Keratinocyte (primary cell): Measurements from ENCODE around the gene PRDM11. TPM values are rescaled to one million over a fixed set of nuclear protein-coding genes. Genes with fewer than 3 reads are reported as not detected.

Experiments used
- DNase-seq: peaks from one replicate; pipeline ENCODE4 v3.0.0-alpha.2; 2011; ENCODE audit warnings: low read depth, missing footprints, low spot score
- FAIRE-seq: peaks from 2 replicates; lab custom pipeline; 2011; peaks lifted over from hg19 to GRCh38; lab: Jason Lieb, UNC
- H2AFZ ChIP-seq: 2 replicates; pipeline ENCODE4 v1.6.0; 2012; ENCODE audit warnings: low read length, control low read depth, inconsistent platforms; ENCODE audit not compliant: control insufficient read depth
- H3K27ac ChIP-seq: 2 replicates; pipeline ENCODE4 v1.5.1; 2011; ENCODE audit warnings: low read length; ENCODE audit not compliant: control insufficient read depth, insufficient read depth
- H3K27me3 ChIP-seq: 3 replicates; pipeline ENCODE4 v1.6.0; 2011; ENCODE audit warnings: low read length; ENCODE audit not compliant: control insufficient read depth, insufficient read depth; ENCODE audit errors: extremely low read depth
- H3K36me3 ChIP-seq, 2 experiments: 2 replicates in 1 of 2; 3 replicates in 1 of 2; pipeline ENCODE4 v1.5.1; 2011; ENCODE audit warnings: low read length in 2 of 2, mild to moderate bottlenecking in 1 of 2; ENCODE audit not compliant: control insufficient read depth in 2 of 2, insufficient read depth in 2 of 2; ENCODE audit errors: extremely low read depth in 1 of 2
- H3K4me1 ChIP-seq: 3 replicates; pipeline ENCODE4 v1.5.1; 2011; ENCODE audit warnings: low read length; ENCODE audit not compliant: control insufficient read depth, insufficient read depth; ENCODE audit errors: extremely low read depth
- H3K4me2 ChIP-seq: 3 replicates; pipeline ENCODE4 v1.6.0; 2011; ENCODE audit warnings: low read depth, low read length; ENCODE audit not compliant: control insufficient read depth, insufficient read depth; ENCODE audit errors: extremely low read depth
- H3K4me3 ChIP-seq, 3 experiments: fragments of 200-600 bp in 1 of 3; sonication (generic) in 1 of 3; 2 replicates in 2 of 3; 3 replicates in 1 of 3; pipeline ENCODE4 v1.5.1; 2011 to 2016; ENCODE audit warnings: low read length in 3 of 3, mild to moderate bottlenecking in 3 of 3, control low read depth in 2 of 3, inconsistent platforms in 1 of 3, low read depth in 1 of 3, mixed read lengths in 1 of 3, mixed run types in 1 of 3, moderate library complexity in 1 of 3; ENCODE audit not compliant: control insufficient read depth in 2 of 3, insufficient read depth in 2 of 3; ENCODE audit errors: extremely low read depth in 1 of 3
- H3K79me2 ChIP-seq: 2 replicates; pipeline ENCODE4 v1.6.0; 2012; ENCODE audit warnings: low read length; ENCODE audit not compliant: control insufficient read depth, insufficient read depth
- H3K9ac ChIP-seq: 3 replicates; pipeline ENCODE4 v1.6.0; 2011; ENCODE audit warnings: low read length; ENCODE audit not compliant: control insufficient read depth, insufficient read depth; ENCODE audit errors: extremely low read depth
- H3K9me1 ChIP-seq: 3 replicates; pipeline ENCODE4 v1.6.0; 2011; ENCODE audit warnings: low read length; ENCODE audit not compliant: control insufficient read depth, insufficient read depth; ENCODE audit errors: extremely low read depth
- H3K9me3 ChIP-seq: 2 replicates; pipeline ENCODE4 v1.5.1; 2012; ENCODE audit warnings: low read depth, low read length; ENCODE audit not compliant: control insufficient read depth
- H4K20me1 ChIP-seq: 3 replicates; pipeline ENCODE4 v1.6.0; 2011; ENCODE audit warnings: low read length; ENCODE audit not compliant: control insufficient read depth, insufficient read depth; ENCODE audit errors: extremely low read depth
- CTCF ChIP-seq, 3 experiments: IDR thresholded peaks in 1 of 3; conservative IDR thresholded peaks in 1 of 3; optimal IDR thresholded peaks in 1 of 3; 2 replicates in 2 of 3; 3 replicates in 1 of 3; pipeline versions ENCODE3 to v1.5.1; 2011; ENCODE audit warnings: low read length in 3 of 3, mild to moderate bottlenecking in 3 of 3, moderate library complexity in 2 of 3, control low read depth in 1 of 3, inconsistent platforms in 1 of 3; ENCODE audit not compliant: insufficient read depth in 2 of 3; ENCODE audit errors: extremely low read depth in 1 of 3
- EZH2 ChIP-seq: IDR thresholded peaks from one replicate; pipeline ENCODE4 v1.6.1; 2012; ENCODE audit warnings: inconsistent platforms, mild to moderate bottlenecking, low read length, moderate library complexity
- dilution Hi-C: fragments of 300-500 bp; cut with MboI; formaldehyde crosslinking; loops from one replicate; pipeline ENCODE4 v1.7.0; 2020; ENCODE audit warnings: low sequenced_read_pairs; ENCODE audit not compliant: extremely low pct_ligation_motif_present
- polyA plus RNA-seq, 5 experiments: library from polyadenylated mRNA; depleted of rRNA in 3 of 5; stranded (reverse) in 3 of 5; stranded (forward) in 1 of 5; unstranded in 1 of 5; fragments of >200 nt; gene quantifications; 1 replicate in 1 of 5; 2 replicates in 3 of 5; 3 replicates in 1 of 5; pipeline versions ENCODE4 v1.2.1 to v1.2.3, GENCODE V29; 2011 to 2012; ENCODE audit warnings: missing spikeins in 2 of 5, low read depth in 1 of 5, low replicate concordance in 1 of 5

The PRDM11 gene
- polyA plus RNA-seq, 1 donor (not counting 4 experiments of a cell fraction or from before 2014, with no cell fraction given), result 2.1 TPM

GRCh38 chr11:45141631-45142030, 4.8 kb upstream of the PRDM11 start:
- no peak for FAIRE-seq
- no peak overlapping the region for H3K27ac ChIP-seq
- H3K4me2 ChIP-seq, result no peak overlapping the region
- no peak overlapping the region for H3K4me3 ChIP-seq
- no peaks in the 10 kb centered on the region for H3K79me2 ChIP-seq
- no peaks in the 10 kb centered on the region for H3K9me3 ChIP-seq
- peaks cover 15% of the 10 kb centered on the region for H3K27me3 ChIP-seq
- dilution Hi-C loops, result no loop called here
- H3K36me3 ChIP-seq, result no peaks in the 10 kb centered on the region
- no peak for DNase-seq
- H3K4me1 ChIP-seq, result peaks cover 5% of the 10 kb centered on the region
- TF ChIP-seq EZH2 (no peak), CTCF (optimal IDR thresholded peaks at IDR 0.05 in 1 of 3, IDR thresholded peaks at IDR 0.05 in 1 of 3, conservative IDR thresholded peaks at IDR 0.05 in 1 of 3; ENCODE audit: extremely low read depth in 1 of 3, insufficient read depth in 2 of 3, low read length in 3 of 3) (no peak)
- H3K9me1 ChIP-seq, result no peaks in the 10 kb centered on the region
- no peak overlapping the region for H3K9ac ChIP-seq
- no peak overlapping the region for H2AFZ ChIP-seq
- no peaks in the 10 kb centered on the region for H4K20me1 ChIP-seq

- peaks cover 15% of the 10 kb centered on the region for H3K27me3 ChIP-seq
- H3K27ac ChIP-seq, result no peak overlapping the region
- TF ChIP-seq EZH2 (no peak), CTCF (optimal IDR thresholded peaks at IDR 0.05 in 1 of 3, IDR thresholded peaks at IDR 0.05 in 1 of 3, conservative IDR thresholded peaks at IDR 0.05 in 1 of 3; ENCODE audit: extremely low read depth in 1 of 3, insufficient read depth in 2 of 3, low read length in 3 of 3) (no peak)
- dilution Hi-C loops, result no loop called here
- no peaks in the 10 kb centered on the region for H3K36me3 ChIP-seq
- peaks cover 6% of the 10 kb centered on the region for H3K4me1 ChIP-seq
- no peak overlapping the region for H3K4me3 ChIP-seq
- no peaks in the 10 kb centered on the region for H4K20me1 ChIP-seq
- H3K9me1 ChIP-seq, result no peaks in the 10 kb centered on the region
- no peak overlapping the region for H3K4me2 ChIP-seq
- no peaks in the 10 kb centered on the region for H3K79me2 ChIP-seq
- DNase-seq (no peak), FAIRE-seq (peak; percentile 85)
- H3K9ac ChIP-seq, result no peak overlapping the region
- no peaks in the 10 kb centered on the region for H3K9me3 ChIP-seq
- H2AFZ ChIP-seq, result no peak overlapping the region
Measured at GRCh38 chr11:45142241-45143055, 4.0 kb upstream of the PRDM11 start.
